ENCODE results near the gene RPL22.
A peak's percentile ranks its signal among the peaks of the same experiment; 100 is the strongest.

Gene RPL22

GRCh38 chr1:6245086-6245868, 45.9 kb upstream of the RPL22 start:
- H3K27ac ChIP-seq, result no peak overlapping the region
- CTCF ChIA-PET, result interaction anchor here (0.5 to 3.0 kb wide), 33 partner anchors 11 to 754 kb away, joined by 3 to 45 read pairs (median 4); partner anchors contain the start of genes ACOT7 and RPL22
- peak; percentile 72 for DNase-seq (ENCODE audit: low spot score)
- POLR2A ChIA-PET (ENCODE audit: low non-redundant PET), result no interaction called here
- TF ChIP-seq CTCF (conservative IDR thresholded peaks at IDR 0.05; ENCODE audit: low read depth), result peak; percentile 80

DNA sequence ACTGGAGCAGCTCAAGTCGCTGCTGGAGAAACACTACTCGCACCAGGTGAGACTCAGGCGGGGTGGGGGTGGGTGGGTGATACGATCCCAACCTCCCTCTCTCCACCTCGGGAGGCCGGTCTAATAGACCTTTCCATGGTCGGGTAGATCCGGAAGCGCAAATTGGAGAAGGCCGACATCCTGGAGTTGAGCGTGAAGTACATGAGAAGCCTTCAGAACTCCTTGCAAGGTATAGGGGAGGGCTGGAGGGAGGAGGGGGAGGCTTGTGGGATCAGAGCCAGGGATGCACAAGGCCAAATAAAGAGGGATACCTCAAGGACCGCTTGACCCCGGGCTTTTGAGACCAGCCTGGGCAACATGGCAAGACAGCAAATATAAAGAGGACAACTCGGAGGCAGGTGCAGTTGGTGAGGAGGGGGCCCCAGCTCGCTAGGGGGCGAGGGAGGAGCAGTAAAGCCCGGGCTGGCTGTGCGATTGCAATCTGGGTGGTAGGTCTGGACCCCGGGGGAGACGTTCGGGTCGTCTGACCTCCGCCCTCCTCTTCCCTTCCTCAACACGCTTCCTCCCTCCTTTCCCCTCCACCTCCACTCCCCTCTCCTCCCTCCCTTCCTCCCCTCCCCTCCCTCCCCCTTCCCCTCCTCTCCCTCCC, 45.1 kb upstream of the RPL22 start:
- no peak for DNase-seq (ENCODE audit: low spot score)
- ChIA-PET POLR2A (ENCODE audit: low non-redundant PET) (no interaction called here), CTCF (interaction anchor here (0.5 to 2.0 kb wide), 21 partner anchors 25 to 601 kb away, joined by 3 to 13 read pairs (median 4); partner anchors contain the start of gene RPL22)
- no peak for TF ChIP-seq CTCF (conservative IDR thresholded peaks at IDR 0.05; ENCODE audit: low read depth)
- no peak overlapping the region for H3K27ac ChIP-seq

GRCh38 chr1:6243993-6244392, 44.6 kb upstream of the RPL22 start, which contains the start of gene HES3:
TSS of gene HES3 (plus strand) at chr1:6244179. CDS start at chr1:6244366, 187 bp downstream.
- ChIA-PET POLR2A (ENCODE audit: low non-redundant PET) (no interaction called here), CTCF (interaction anchor here (0.6 to 1.1 kb wide), 6 partner anchors 44 to 601 kb away, joined by 3 to 9 read pairs (median 4); partner anchors contain the start of gene RPL22)
- DNase-seq (ENCODE audit: low spot score), result no peak
- TF ChIP-seq CTCF (conservative IDR thresholded peaks at IDR 0.05; ENCODE audit: low read depth), result no peak
- no peak within 1 kb of the TSS for H3K27ac ChIP-seq

DNA sequence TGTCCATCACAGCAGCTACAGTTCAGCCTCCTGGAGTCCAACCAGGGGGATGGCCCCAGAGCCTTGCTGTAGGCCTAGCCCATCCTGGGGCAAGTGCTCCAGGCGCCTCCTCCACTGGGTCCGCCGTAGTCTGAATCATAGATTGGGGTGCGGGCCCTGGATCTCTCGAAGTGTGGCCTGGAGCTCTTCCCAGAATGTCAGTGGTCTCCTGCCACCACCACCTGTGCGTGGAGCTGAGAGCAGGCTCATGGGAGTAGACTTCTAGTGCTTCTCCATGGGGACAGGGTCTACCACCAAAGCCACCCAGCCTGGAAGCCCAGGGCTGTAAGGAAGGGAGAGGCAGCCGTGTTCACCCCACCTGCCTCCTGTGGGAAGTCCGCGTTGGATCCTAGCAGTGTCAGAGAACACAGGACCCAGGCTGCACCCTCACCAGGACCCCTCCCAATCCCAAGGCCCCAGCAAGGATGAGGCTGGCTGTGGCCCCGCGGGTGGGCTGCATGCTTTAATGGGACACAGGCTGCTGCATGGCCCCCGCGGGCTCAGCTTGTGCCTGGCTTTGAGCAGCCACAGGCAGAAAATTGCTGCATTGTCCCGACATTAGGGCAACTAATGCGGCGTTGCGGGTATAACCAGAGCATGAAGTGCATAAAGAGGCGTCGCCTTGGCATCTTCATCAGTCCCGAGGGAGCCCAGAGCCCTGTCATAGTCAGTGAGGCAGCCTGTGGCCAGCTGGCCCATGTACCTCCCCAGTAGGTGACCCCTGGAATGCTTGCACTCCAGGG, 43.8 kb upstream of the RPL22 start:
- no peak for DNase-seq (ENCODE audit: low spot score)
- no peak overlapping the region for H3K27ac ChIP-seq
- no peak for TF ChIP-seq CTCF (conservative IDR thresholded peaks at IDR 0.05; ENCODE audit: low read depth)
- ChIA-PET CTCF (interaction anchor here (0.5 to 1.6 kb wide), 4 partner anchors 43 to 134 kb away, joined by 3 to 13 read pairs (median 4); no protein-coding TSS in a partner anchor), POLR2A (ENCODE audit: low non-redundant PET) (no interaction called here)

GRCh38 chr1:6241887-6242740, 42.7 kb upstream of the RPL22 start:
- TF ChIP-seq CTCF (conservative IDR thresholded peaks at IDR 0.05; ENCODE audit: low read depth), result no peak
- H3K27ac ChIP-seq, result no peak overlapping the region
- DNase-seq (ENCODE audit: low spot score), result no peak
- POLR2A ChIA-PET (ENCODE audit: low non-redundant PET), result no interaction called here
- CTCF ChIA-PET, result interaction anchor here (0.6 to 1.6 kb wide), 4 partner anchors 42 to 212 kb away, joined by 3 to 13 read pairs (median 4); no protein-coding TSS in a partner anchor

Data from RWPE1 (cell line).